ENCODE measurements around the gene ACE.

ACE gene

GRCh38 chr17:63475491-63476412 lies 1.1 kb upstream of the ACE start:
- DNase-seq = no peak

GRCh38 chr17:63476459-63476853 lies 405 bp upstream of the ACE start:
- no peak for DNase-seq

GRCh38 chr17:63477480-63478440 lies 899 bp downstream of the ACE start:
- DNase-seq = no peak

- DNase-seq = peak; percentile 71
Measured at GRCh38 chr17:63478814-63479494, 2.1 kb downstream of the ACE start.

- no peak for DNase-seq
Measured at GRCh38 chr17:63479495-63480184, 2.8 kb downstream of the ACE start.

GRCh38 chr17:63480192-63480784 lies 3.4 kb downstream of the ACE start:
- no peak for DNase-seq

- DNase-seq = no peak
Measured at GRCh38 chr17:63480826-63481487, 4.1 kb downstream of the ACE start.

- DNase-seq = no peak
Measured at GRCh38 chr17:63481488-63481870, 4.6 kb downstream of the ACE start.

- no peak for DNase-seq
Measured at GRCh38 chr17:63482509-63482908, 5.6 kb downstream of the ACE start.

- DNase-seq = no peak
Measured at GRCh38 chr17:63483038-63483437, 6.2 kb downstream of the ACE start.

GRCh38 chr17:63483655-63484575 lies 7.1 kb downstream of the ACE start:
- DNase-seq = no peak

GRCh38 chr17:63486317-63487013 lies 9.6 kb downstream of the ACE start:
- DNase-seq = no peak

GRCh38 chr17:63487014-63487339 lies 10.1 kb downstream of the ACE start:
- DNase-seq = no peak

- no peak for DNase-seq
Measured at GRCh38 chr17:63488851-63489250, 12.0 kb downstream of the ACE start.

GRCh38 chr17:63489291-63489690 lies 12.4 kb downstream of the ACE start:
- no peak for DNase-seq

GRCh38 chr17:63490329-63490728 lies 13.5 kb downstream of the ACE start:
- DNase-seq = no peak

- DNase-seq = no peak
Measured at GRCh38 chr17:63490858-63491400, 14.1 kb downstream of the ACE start.

- DNase-seq = no peak
Measured at GRCh38 chr17:63491413-63491812, 14.6 kb downstream of the ACE start.

GRCh38 chr17:63491977-63492618 lies 15.2 kb downstream of the ACE start:
- no peak for DNase-seq
